ENCODE measurements around the gene FLCN. TPM values are rescaled to one million over a fixed set of nuclear protein-coding genes. Genes with fewer than 3 reads are reported as not detected.
"Not testable (repeated sequence)": the region's sequence is repeated elsewhere in the genome, so short reads cannot be mapped to it uniquely, and the experiment has no call there.

FLCN gene
- total RNA-seq, 4 donors from 2014 or later: 40.8 to 75.7 (median 56.0) TPM

GRCh38 chr17:17196776-17197175 lies 40.2 kb downstream of the FLCN start:
- ATAC-seq (ENCODE audit: low FRiP score): no peak
- no peak for DNase-seq (ENCODE audit: low spot score)
- TF ChIP-seq, protein P1, sequence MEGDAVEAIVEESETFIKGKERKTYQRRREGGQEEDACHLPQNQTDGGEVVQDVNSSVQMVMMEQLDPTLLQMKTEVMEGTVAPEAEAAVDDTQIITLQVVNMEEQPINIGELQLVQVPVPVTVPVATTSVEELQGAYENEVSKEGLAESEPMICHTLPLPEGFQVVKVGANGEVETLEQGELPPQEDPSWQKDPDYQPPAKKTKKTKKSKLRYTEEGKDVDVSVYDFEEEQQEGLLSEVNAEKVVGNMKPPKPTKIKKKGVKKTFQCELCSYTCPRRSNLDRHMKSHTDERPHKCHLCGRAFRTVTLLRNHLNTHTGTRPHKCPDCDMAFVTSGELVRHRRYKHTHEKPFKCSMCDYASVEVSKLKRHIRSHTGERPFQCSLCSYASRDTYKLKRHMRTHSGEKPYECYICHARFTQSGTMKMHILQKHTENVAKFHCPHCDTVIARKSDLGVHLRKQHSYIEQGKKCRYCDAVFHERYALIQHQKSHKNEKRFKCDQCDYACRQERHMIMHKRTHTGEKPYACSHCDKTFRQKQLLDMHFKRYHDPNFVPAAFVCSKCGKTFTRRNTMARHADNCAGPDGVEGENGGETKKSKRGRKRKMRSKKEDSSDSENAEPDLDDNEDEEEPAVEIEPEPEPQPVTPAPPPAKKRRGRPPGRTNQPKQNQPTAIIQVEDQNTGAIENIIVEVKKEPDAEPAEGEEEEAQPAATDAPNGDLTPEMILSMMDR (IDR thresholded peaks at IDR 0.05): no peak

- not testable (repeated sequence) for ATAC-seq (ENCODE audit: low FRiP score); DNase-seq (ENCODE audit: low spot score)
These were observed 41.5 kb downstream of the FLCN start for GRCh38 chr17:17195466-17195865.

DNA sequence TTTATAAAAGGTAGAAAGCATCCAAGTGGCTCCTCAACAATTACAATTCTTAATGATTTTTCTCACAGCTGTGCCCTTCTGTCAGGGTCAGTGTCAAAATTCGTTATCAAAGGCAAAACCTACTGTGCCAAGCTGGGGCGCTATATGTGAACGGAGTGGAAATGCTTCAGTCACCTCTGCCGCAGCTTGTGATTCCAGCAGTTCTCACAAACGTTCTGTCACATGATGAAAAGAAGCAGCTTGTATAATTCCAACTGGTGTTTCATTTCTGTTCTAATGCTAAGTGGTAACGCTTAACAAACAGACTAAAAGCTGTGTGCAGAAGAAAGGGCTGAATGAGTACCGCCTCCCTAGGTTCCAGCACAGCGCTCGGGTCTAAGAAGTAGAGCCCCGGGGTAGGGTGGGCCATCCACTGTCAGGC lies 45.0 kb downstream of the FLCN start:
- no peak for DNase-seq (ENCODE audit: low spot score)
- ATAC-seq (ENCODE audit: low FRiP score): no peak
- TF ChIP-seq, protein P1 (IDR thresholded peaks at IDR 0.05): no peak

DNA sequence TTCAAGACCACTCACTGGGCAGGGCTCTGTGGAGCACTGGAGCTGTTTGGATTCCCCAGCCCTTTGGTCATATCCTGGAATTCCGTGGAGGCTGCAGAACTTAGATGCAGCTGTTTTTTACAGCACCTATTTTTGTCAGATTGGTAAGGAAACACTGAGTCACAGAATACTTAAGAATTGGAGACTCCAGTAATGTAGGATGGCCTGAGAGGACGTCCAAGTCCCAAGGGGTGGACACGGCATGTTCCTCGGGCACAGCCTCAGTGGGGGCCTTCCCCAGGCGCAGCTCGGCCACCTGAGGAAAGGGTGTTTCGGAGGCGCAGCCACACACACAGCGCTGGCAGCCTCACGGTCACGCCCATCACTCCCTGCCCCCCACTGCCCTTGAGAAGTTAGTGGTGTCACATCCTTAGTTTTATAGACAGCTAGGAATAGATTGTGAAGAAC lies 45.6 kb downstream of the FLCN start:
- ATAC-seq (ENCODE audit: low FRiP score) (no peak), DNase-seq (ENCODE audit: low spot score) (no peak)
- TF ChIP-seq, protein P1 (IDR thresholded peaks at IDR 0.05): no peak

GRCh38 chr17:17190188-17190587 lies 46.8 kb downstream of the FLCN start:
- TF ChIP-seq, protein P1 (IDR thresholded peaks at IDR 0.05): no peak
- DNase-seq (ENCODE audit: low spot score) (no peak), ATAC-seq (ENCODE audit: low FRiP score) (no peak)

GRCh38 chr17:17189559-17189958 lies 47.4 kb downstream of the FLCN start:
- ATAC-seq (ENCODE audit: low FRiP score): no peak
- no peak for DNase-seq (ENCODE audit: low spot score)
- TF ChIP-seq, protein P1 (IDR thresholded peaks at IDR 0.05): no peak

GRCh38 chr17:17188586-17188985 lies 48.4 kb downstream of the FLCN start:
- DNase-seq (ENCODE audit: low spot score) (no peak), ATAC-seq (ENCODE audit: low FRiP score) (no peak)
- TF ChIP-seq, protein P1 (IDR thresholded peaks at IDR 0.05): no peak
